ENCODE results near the gene SYNGAP1. TPM values are rescaled to one million over a fixed set of nuclear protein-coding genes. Genes with fewer than 3 reads are reported as not detected.

Gene SYNGAP1
- total RNA-seq, 2 donors from 2014 or later = 3.6 to 10.1 TPM

GRCh38 chr6:33413241-33414120 lies 6.4 kb upstream of the SYNGAP1 start:
- TF ChIP-seq CTCF (IDR thresholded peaks at IDR 0.05) = no peak
- no peak for DNase-seq (ENCODE audit: low spot score)
- Histone ChIP-seq H3K27ac (no peak overlapping the region), H3K27me3 (no peaks in the 10 kb centered on the region), H3K36me3 (peaks cover 39% of the 10 kb centered on the region), H3K4me1 (peaks cover 0 to 50% of the 10 kb centered on the region in 2 donors), H3K4me3 (no peak overlapping the region), H3K9me3 (no peaks in the 10 kb centered on the region)

GRCh38 chr6:33414592-33415271 lies 5.1 kb upstream of the SYNGAP1 start:
- no peak for DNase-seq (ENCODE audit: low spot score)
- H3K36me3 ChIP-seq = peaks cover 39% of the 10 kb centered on the region
- H3K4me1 ChIP-seq = peaks cover 0 to 55% of the 10 kb centered on the region in 2 donors
- H3K27ac ChIP-seq = no peak overlapping the region
- no peak overlapping the region for H3K4me3 ChIP-seq
- H3K9me3 ChIP-seq = no peaks in the 10 kb centered on the region
- TF ChIP-seq CTCF (IDR thresholded peaks at IDR 0.05) = no peak
- H3K27me3 ChIP-seq = no peaks in the 10 kb centered on the region

GRCh38 chr6:33415831-33416230 lies 4.0 kb upstream of the SYNGAP1 start:
- peaks cover 0 to 57% of the 10 kb centered on the region in 2 donors for H3K4me1 ChIP-seq
- H3K27ac ChIP-seq = no peak overlapping the region
- DNase-seq (ENCODE audit: low spot score) = no peak
- no peak overlapping the region for H3K4me3 ChIP-seq
- peaks cover 39% of the 10 kb centered on the region for H3K36me3 ChIP-seq
- no peaks in the 10 kb centered on the region for H3K27me3 ChIP-seq
- no peak for TF ChIP-seq CTCF (IDR thresholded peaks at IDR 0.05)
- H3K9me3 ChIP-seq = no peaks in the 10 kb centered on the region

GRCh38 chr6:33416386-33417127 lies 3.3 kb upstream of the SYNGAP1 start:
- no peak for DNase-seq (ENCODE audit: low spot score)
- H3K27me3 ChIP-seq = no peaks in the 10 kb centered on the region
- peak overlapping the region in 1 of 2 donors; percentile 71 for H3K4me3 ChIP-seq
- no peaks in the 10 kb centered on the region for H3K9me3 ChIP-seq
- peak overlapping the region; percentile 96 to 97 for H3K27ac ChIP-seq
- H3K4me1 ChIP-seq = peaks cover 0 to 54% of the 10 kb centered on the region in 2 donors
- peaks cover 39% of the 10 kb centered on the region for H3K36me3 ChIP-seq
- TF ChIP-seq CTCF (IDR thresholded peaks at IDR 0.05) = no peak

- peaks cover 0 to 46% of the 10 kb centered on the region in 2 donors for H3K4me1 ChIP-seq
These were observed 2.5 kb upstream of the SYNGAP1 start for GRCh38 chr6:33417128-33417902.

More at GRCh38 chr6:33417128-33417902, 2.5 kb upstream of the SYNGAP1 start:
- H3K27ac ChIP-seq = peak overlapping the region; percentile 96 to 97
- H3K36me3 ChIP-seq = peaks cover 38% of the 10 kb centered on the region
- peak overlapping the region; percentile 57 to 71 for H3K4me3 ChIP-seq
- no peaks in the 10 kb centered on the region for H3K9me3 ChIP-seq
- no peak for TF ChIP-seq CTCF (IDR thresholded peaks at IDR 0.05)
- H3K27me3 ChIP-seq = no peaks in the 10 kb centered on the region
- DNase-seq (ENCODE audit: low spot score) = no peak

Measured in right atrium auricular region (tissue), 2 donors.